ENCODE data around the gene AKAP8L. TPM values are rescaled to one million over a fixed set of nuclear protein-coding genes. Genes with fewer than 3 reads are reported as not detected.

Gene AKAP8L
- total and polyA plus RNA-seq, 2 experiments from 2014 or later = 21.5 to 38.3 TPM

DNA sequence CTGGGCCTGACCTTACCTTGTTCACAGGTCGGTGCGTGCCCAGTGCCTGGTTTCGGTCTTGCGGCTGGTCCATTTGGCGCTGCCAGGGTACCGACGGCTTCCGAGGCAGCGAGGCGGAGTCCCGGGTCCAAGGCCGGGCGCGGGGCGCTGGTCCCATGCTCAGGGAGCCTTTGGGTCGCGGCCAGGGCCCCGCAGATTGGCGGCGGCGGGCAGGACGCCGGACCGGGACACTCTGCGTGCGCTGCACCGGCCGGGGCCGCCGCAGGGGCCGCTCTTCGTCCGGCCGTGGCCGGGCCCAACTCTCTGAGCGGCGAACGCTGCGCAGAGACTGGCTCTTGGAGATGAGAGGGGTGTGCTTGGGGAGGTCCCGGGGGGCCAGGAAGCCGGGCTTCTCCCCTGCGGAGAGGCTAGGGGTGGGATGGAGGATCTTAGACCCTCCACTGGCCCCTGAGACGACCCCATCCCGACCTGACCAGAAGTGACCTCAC lies 34.3 kb upstream of the AKAP8L start:
- no peaks in the 10 kb centered on the region for H3K9me3 ChIP-seq (ENCODE audit: low read depth)
- peak; percentile 63 for DNase-seq
- in situ Hi-C loops (cut with MboI) = no loop called here
- peaks cover 17% of the 10 kb centered on the region for H3K27me3 ChIP-seq (replicated peaks; ENCODE audit: insufficient read depth)
- H3K9ac ChIP-seq = peak overlapping the region; percentile 12
- H3K4me1 ChIP-seq (ENCODE audit: insufficient read depth) = no peaks in the 10 kb centered on the region; the same call in 1 of the 2 replicates
- peak overlapping the region; percentile 78 for H3K4me2 ChIP-seq (ENCODE audit: unreplicated experiment)
- H3K79me2 ChIP-seq (ENCODE audit: insufficient read depth) = no peaks in the 10 kb centered on the region
- H3K27ac ChIP-seq = no peak overlapping the region
- 4 to 5% methylated on average over 35 to 42 of the region's 44 CpGs for WGBS, 2 experiments (ENCODE audit: low coverage in 1 of 2, low lambda C conversion rate in 2 of 2, missing lambda C conversion rate in 2 of 2)
- no peaks in the 10 kb centered on the region for H3K9me2 ChIP-seq (ENCODE audit: insufficient read depth)
- no peaks in the 10 kb centered on the region for H4K20me1 ChIP-seq (ENCODE audit: insufficient read depth)
- H3K4me3 ChIP-seq = peak overlapping the region; percentile 60
- TF ChIP-seq EZH2phosphoT487 (IDR thresholded peaks at IDR 0.05; ENCODE audit: insufficient read depth, low read depth) = no peak
- no peaks in the 10 kb centered on the region for H3K36me3 ChIP-seq (ENCODE audit: low read depth)
- H2AFZ ChIP-seq = peak overlapping the region; percentile 67
- H3F3A ChIP-seq (ENCODE audit: insufficient read depth) = peaks cover 22% of the 10 kb centered on the region; the same call in 1 of the 2 replicates

DNA sequence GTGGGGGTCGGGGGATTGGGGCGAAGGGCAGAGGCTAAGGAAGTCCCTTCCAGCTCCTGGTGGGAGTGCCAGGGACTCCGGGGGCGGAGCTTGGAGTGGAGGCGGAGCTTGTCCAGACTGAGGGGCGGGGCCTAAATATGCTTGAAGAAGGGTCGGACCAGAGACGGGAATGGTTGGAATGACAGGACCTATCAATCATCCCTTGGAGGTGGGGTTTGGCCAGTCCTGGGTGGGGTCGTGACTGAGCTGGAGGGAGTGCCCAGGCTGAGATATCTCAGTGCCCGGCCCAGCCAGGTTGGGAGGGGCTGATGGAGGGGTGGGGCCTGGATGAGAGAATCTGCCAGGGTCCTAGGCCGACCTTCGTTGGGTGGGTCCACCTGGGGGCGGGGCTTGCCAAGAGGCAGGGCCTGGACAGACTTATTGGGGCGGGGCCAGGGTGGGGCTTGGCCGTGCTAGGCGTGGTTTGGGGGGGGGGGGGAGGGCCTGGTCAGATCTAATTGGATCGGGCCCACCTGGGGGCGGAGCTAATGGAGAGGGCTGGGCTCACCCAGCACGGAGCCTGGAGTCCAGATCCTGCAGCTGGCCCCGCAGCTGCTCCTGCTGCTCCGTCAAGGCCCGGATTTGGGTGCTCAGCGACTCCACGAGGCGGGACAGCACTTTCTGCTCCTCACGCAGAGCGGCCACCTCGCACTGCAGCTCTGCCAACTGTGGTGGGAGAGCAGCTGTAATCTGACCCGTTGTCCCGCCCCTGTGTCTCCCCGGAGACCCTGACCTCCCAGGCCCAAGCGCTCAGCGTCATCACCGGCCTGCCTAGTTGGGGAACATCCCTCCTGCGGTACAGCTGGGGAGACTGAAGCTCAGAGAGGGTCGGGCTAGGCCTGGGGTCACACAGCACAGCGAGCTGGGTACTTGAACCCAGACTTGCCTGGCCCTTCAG lies 33.6 kb upstream of the AKAP8L start:
- TF ChIP-seq EZH2 (IDR thresholded peaks at IDR 0.05; ENCODE audit: insufficient read depth, poor library complexity, severe bottlenecking) (no peak), EZH2phosphoT487 (IDR thresholded peaks at IDR 0.05; ENCODE audit: insufficient read depth, low read depth) (no peak)
- peak overlapping the region; percentile 12; the same call in 1 of the 2 replicates for H3K9ac ChIP-seq
- H3K4me2 ChIP-seq (ENCODE audit: unreplicated experiment) = peak overlapping the region; percentile 78
- no peak overlapping the region for H3K27ac ChIP-seq
- WGBS, 2 experiments (ENCODE audit: low coverage in 1 of 2, low lambda C conversion rate in 2 of 2, missing lambda C conversion rate in 2 of 2) = 3% methylated on average over 25 to 33 of the region's 37 CpGs
- no peaks in the 10 kb centered on the region for H4K20me1 ChIP-seq (ENCODE audit: insufficient read depth)
- H3K27me3 ChIP-seq (replicated peaks; ENCODE audit: insufficient read depth) = peaks cover 12% of the 10 kb centered on the region
- H3F3A ChIP-seq (ENCODE audit: insufficient read depth) = peaks cover 22% of the 10 kb centered on the region; the same call in 1 of the 2 replicates
- H3K9me2 ChIP-seq (ENCODE audit: insufficient read depth) = no peaks in the 10 kb centered on the region
- H3K4me1 ChIP-seq (ENCODE audit: insufficient read depth) = no peaks in the 10 kb centered on the region; the same call in 1 of the 2 replicates
- H3K4me3 ChIP-seq = peak overlapping the region; percentile 60
- no peaks in the 10 kb centered on the region for H3K79me2 ChIP-seq (ENCODE audit: insufficient read depth)
- DNase-seq = peak; percentile 88
- no peaks in the 10 kb centered on the region for H3K9me3 ChIP-seq (ENCODE audit: low read depth)
- peak overlapping the region; percentile 67 for H2AFZ ChIP-seq
- in situ Hi-C loops (cut with MboI) = no loop called here
- H3K36me3 ChIP-seq (ENCODE audit: low read depth) = no peaks in the 10 kb centered on the region

DNA sequence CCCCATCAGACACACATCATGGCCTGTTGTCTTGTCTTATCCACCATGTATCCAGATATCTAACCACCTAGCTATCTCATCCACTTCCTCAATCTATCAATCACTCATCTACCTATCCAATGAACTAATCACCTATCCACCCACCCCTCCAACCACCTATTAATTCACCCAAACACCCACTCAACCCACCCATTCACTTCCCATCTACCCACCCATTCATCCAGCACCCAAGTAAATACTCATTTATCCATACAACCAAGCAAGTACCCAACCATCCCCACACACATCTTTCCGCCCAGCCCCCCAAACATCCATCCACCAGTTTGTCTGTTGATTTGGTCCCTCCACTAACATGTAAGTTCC lies 31.7 kb upstream of the AKAP8L start:
- no peak overlapping the region for H3K4me3 ChIP-seq
- H3K79me2 ChIP-seq (ENCODE audit: insufficient read depth) = no peaks in the 10 kb centered on the region
- no peak overlapping the region for H3K9ac ChIP-seq
- 65 to 67% methylated on average over 1 of the region's 1 CpG for WGBS, 2 experiments (ENCODE audit: low coverage in 1 of 2, low lambda C conversion rate in 2 of 2, missing lambda C conversion rate in 2 of 2)
- peak overlapping the region; percentile 63 for H2AFZ ChIP-seq
- no peaks in the 10 kb centered on the region for H3K9me2 ChIP-seq (ENCODE audit: insufficient read depth)
- TF ChIP-seq EZH2 (IDR thresholded peaks at IDR 0.05; ENCODE audit: insufficient read depth, poor library complexity, severe bottlenecking) (no peak), EZH2phosphoT487 (IDR thresholded peaks at IDR 0.05; ENCODE audit: insufficient read depth, low read depth) (no peak)
- H3K4me1 ChIP-seq (ENCODE audit: insufficient read depth) = no peaks in the 10 kb centered on the region; the same call in 1 of the 2 replicates
- no peaks in the 10 kb centered on the region for H3K27me3 ChIP-seq (replicated peaks; ENCODE audit: insufficient read depth)
- H4K20me1 ChIP-seq (ENCODE audit: insufficient read depth) = no peaks in the 10 kb centered on the region
- no peaks in the 10 kb centered on the region for H3K9me3 ChIP-seq (ENCODE audit: low read depth)
- no peak overlapping the region for H3K4me2 ChIP-seq (ENCODE audit: unreplicated experiment)
- in situ Hi-C loops (cut with MboI) = no loop called here
- H3F3A ChIP-seq (ENCODE audit: insufficient read depth) = peaks cover 22% of the 10 kb centered on the region; the same call in 1 of the 2 replicates
- no peak overlapping the region for H3K27ac ChIP-seq
- DNase-seq = no peak
- no peaks in the 10 kb centered on the region for H3K36me3 ChIP-seq (ENCODE audit: low read depth)

DNA sequence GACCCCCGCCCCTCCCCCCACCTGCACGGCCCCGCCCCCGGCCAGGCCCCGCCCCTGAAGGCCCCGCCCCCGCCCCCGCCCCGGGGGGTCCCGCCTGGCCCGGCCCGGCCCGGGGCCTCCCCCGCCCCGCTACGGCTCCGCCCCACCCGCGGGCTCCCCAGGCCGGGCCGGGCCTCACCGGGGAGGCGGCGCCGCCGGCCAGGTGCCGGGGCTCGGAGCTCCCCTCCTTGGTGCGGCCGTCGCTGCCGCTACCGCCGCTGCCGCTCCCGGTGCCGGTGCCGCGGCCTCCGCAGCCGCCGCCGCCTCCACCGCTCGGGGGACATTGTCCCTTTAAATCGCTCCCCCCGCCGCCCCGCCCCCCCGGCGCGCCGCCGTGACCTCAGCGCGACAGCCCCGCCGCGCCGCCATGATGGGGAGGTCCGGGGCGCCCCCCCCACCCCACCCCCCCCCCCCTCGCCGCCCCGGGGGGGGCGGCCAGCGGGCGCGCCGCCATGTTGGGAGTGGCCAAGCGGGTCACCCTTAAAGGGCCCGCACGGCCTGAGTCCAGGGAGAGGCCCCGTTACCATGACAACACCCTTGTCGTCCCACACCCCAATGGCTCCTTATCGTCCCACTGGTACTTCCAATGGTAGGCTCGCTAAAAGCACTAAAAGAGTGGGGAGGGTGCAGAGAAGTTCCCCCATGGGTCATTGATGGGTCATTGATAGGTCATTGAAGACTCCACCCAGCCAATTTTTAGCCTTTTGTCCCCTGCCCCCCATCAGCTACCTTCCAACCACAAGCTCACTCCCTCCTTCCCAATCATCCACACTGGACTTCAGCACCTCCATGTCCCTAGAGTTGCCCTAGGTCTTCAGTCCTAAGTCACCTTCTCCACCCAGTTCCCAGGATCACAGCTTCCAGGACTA lies 31.1 kb upstream of the AKAP8L start, which contains the start of gene WIZ:
Gene WIZ (minus strand): TSS at position 337 of the 908 bp plus-strand sequence. CDS start 1,649 bp downstream, outside the sequence.
- no peaks in the 10 kb centered on the region for H4K20me1 ChIP-seq (ENCODE audit: insufficient read depth)
- peak within 1 kb of the TSS; percentile 71 for H3K4me2 ChIP-seq (ENCODE audit: unreplicated experiment)
- H3K9me3 ChIP-seq (ENCODE audit: low read depth) = no peaks in the 10 kb centered on the region
- no peak within 1 kb of the TSS for H3K27ac ChIP-seq
- H3K9me2 ChIP-seq (ENCODE audit: insufficient read depth) = no peaks in the 10 kb centered on the region
- TF ChIP-seq EZH2 (IDR thresholded peaks at IDR 0.05; ENCODE audit: insufficient read depth, poor library complexity, severe bottlenecking) = no peak
- no peak for TF ChIP-seq EZH2phosphoT487 (IDR thresholded peaks at IDR 0.05; ENCODE audit: insufficient read depth, low read depth)
- peak within 1 kb of the TSS; percentile 73 for H3K9ac ChIP-seq
- H2AFZ ChIP-seq = peak within 1 kb of the TSS; percentile 91
- in situ Hi-C loops (cut with MboI) = no loop called here
- no peaks in the 10 kb centered on the region for H3K36me3 ChIP-seq (ENCODE audit: low read depth)
- peak within 1 kb of the TSS; percentile 78 for H3K4me3 ChIP-seq
- no peaks in the 10 kb centered on the region; the same call in 1 of the 2 replicates for H3K4me1 ChIP-seq (ENCODE audit: insufficient read depth)
- peaks cover 22% of the 10 kb centered on the region; the same call in 1 of the 2 replicates for H3F3A ChIP-seq (ENCODE audit: insufficient read depth)
- 1 to 2% methylated on average over 13 to 21 of the region's 77 CpGs for WGBS, 2 experiments (ENCODE audit: low coverage in 1 of 2, low lambda C conversion rate in 2 of 2, missing lambda C conversion rate in 2 of 2)
- no peaks in the 10 kb centered on the region for H3K79me2 ChIP-seq (ENCODE audit: insufficient read depth)
- DNase-seq = peak; percentile 87
- H3K27me3 ChIP-seq (replicated peaks; ENCODE audit: insufficient read depth) = no peaks in the 10 kb centered on the region
